NK-92 (cell line): ENCODE results near the gene PGRMC2.

Source experiments
- DNase-seq: peaks from one replicate; lab custom pipeline; 2025; ENCODE audit not compliant: unreplicated experiment; lab: John Stamatoyannopoulos, UW

Gene PGRMC2

GRCh38 chr4:128287141-128287870 lies at the start of gene PGRMC2:
Gene PGRMC2, minus strand, starts transcription at chr4:128287813. Its CDS starts 23 bp downstream, at chr4:128287790.
- no peak for DNase-seq

DNA sequence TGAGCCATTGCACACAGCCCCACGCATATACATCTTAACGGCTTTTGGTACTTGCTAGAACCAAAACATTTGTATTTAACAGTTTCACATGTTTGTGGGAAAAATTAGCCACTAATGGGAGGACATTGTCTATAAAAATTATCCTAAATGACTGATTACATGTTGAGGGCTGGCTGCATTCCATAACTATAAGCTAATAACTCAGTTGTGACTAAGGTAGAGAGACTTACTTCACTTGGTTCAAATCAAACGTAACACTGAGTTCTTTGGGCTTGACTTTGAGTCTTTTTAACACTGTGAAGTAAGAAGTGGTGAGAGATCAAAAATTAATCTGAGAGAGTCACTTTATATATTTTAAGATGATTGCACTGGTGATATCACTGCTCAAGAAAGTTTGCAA lies 47.9 kb upstream of the PGRMC2 start:
- no peak for DNase-seq

- DNase-seq: no peak
Observed at GRCh38 chr4:128334256-128334655, 46.6 kb upstream of the PGRMC2 start.

GRCh38 chr4:128333309-128334018 lies 45.9 kb upstream of the PGRMC2 start:
- no peak for DNase-seq

DNA sequence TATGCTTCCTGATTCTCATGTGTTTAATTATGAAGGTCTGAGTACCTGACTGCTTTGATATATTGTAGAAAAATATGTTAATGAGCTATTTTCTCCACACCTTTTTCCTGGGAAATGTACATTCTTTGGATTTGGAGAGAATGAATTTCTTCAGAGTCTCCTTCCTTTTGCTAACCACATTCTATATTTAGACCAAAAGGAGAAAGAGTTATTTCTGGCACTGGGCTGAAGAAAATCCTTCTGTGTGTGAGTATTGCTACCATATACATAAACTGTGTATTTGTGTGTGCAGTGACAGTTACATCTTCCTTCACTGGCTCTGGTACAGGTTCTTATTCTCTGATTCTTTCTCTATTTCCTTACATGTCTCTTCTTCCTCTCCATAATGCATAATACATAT lies 44.5 kb upstream of the PGRMC2 start:
- no peak for DNase-seq

DNA sequence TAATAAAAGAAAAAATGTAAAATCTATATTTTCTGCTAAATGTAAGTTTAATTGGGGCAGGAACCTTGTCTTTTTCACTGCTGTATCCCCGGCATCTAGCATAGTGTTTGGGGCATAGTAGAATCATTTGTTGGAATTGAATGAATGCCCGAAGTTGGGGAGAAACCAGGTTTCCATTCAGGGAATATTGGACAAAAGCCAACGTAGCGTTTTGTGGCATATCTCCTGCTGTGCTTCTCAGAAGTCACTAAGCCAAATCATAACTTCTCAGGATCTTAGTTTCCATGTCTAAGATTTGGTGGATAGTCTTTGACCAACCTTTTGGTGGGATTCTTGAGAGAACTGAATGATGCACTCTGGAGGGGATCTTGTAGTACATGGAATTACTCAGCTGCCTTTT lies 42.0 kb upstream of the PGRMC2 start:
- DNase-seq: no peak

DNA sequence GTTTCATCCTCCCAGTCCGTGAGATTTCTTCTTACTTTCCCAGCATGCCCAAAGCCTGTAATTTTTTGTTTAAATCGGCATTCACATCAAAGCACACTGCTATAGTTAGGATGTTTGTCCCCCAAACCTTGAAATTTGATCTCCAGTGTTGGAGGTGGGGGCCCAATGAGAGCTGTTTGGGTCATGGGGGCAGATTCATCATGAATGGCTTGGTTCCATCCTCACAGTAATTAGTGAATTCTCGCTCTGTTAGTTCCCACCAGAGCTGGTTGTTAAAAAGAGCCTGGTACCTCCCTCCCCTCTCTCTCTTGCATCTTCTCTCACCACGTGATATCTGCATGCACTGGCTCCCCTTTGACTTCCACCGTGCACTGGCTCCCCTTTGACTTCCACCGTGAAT lies 40.5 kb upstream of the PGRMC2 start:
- no peak for DNase-seq

DNA sequence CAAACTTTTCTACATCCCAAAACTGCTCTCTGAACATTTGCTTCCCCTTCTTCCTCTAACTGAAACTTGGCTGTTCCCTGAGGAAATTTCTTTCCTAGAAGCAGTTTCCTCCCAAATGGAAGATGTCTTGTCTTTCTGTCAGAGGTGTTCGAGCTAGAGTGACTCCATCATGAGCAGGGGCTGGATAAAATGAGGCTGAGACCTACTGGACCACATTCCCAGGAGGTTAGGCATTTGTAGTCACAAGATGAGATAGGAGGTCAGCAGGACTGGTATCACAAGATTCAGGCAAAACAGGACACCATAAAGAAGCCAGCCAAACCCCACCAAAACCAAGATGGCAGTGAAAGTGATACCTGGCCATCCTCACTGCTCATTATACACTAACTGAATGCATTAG lies 35.8 kb upstream of the PGRMC2 start:
- DNase-seq: no peak

DNA sequence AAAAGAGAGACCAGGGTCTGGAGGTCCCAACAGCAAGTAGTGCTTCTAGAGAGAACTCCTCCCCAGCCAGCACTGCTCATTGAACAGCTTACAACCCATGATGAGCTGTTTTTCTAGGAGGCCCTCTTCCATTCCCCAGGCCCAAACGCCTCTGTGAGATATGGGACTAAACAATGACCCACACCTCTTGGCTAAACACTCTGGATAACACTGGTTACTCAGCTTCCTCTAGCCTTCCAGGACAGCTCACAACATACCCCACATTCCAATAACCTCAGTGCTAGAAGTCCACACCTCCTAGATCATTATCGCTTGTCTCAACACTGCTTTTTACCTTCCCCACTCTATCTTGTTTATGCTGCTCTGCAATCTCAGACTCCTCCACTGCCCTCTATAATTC lies 35.4 kb upstream of the PGRMC2 start:
- DNase-seq: no peak

- DNase-seq: no peak
Observed at GRCh38 chr4:128322311-128322710, 34.7 kb upstream of the PGRMC2 start.

DNA sequence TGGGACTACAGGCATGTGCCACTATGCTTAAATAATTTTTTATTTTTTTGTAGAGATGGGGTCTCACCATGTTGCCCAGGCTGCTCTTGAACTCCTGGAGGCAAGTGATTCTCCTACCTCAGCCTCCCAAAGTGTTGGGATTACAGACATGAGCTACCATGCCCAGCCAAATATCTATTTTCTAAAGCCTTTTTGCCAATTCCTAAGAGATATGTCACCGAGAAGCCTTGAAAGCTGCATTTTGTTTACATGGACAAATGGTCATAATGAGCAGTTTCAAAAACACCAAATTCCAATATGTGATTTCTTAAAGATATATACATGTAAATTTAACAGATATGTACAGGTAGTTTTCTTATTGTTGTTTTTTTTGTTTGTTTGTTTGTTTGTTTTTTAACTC lies 33.0 kb upstream of the PGRMC2 start:
- no peak for DNase-seq

DNA sequence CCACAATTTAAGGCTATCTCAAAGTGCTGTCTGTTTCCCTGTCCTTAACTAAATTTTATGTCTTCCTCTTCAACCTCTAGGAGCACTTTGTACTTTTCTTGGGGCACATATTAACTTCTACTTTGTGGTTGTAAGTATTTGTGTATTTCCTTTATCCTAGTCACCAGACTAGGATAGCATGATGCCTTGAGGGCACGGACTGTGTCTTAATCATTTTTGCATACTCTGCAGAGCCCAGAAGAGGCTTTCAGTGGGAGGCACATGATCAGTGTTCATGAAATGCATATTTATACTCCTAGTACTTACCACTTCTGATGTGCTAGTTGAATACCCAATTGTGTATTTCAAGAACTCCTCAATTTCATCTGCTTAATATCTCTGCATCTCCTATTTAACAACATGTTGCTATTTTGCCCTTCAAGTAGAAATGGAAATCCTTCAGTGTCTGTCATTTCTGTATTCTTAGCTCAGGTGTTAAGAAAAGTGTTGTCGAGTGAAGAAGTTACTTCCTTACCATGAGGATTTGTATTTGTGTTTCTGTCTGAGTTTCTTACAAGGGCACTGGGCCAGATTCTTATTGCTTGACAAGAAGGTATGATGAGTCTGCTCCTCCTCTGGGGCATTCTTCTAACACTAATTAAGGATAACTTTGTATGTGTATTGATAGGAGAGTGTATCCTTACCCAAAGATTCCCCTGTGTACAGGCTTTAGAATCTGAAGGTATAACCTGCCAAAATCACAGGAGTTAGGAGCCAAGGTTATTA lies 28.3 kb upstream of the PGRMC2 start:
- no peak for DNase-seq

DNA sequence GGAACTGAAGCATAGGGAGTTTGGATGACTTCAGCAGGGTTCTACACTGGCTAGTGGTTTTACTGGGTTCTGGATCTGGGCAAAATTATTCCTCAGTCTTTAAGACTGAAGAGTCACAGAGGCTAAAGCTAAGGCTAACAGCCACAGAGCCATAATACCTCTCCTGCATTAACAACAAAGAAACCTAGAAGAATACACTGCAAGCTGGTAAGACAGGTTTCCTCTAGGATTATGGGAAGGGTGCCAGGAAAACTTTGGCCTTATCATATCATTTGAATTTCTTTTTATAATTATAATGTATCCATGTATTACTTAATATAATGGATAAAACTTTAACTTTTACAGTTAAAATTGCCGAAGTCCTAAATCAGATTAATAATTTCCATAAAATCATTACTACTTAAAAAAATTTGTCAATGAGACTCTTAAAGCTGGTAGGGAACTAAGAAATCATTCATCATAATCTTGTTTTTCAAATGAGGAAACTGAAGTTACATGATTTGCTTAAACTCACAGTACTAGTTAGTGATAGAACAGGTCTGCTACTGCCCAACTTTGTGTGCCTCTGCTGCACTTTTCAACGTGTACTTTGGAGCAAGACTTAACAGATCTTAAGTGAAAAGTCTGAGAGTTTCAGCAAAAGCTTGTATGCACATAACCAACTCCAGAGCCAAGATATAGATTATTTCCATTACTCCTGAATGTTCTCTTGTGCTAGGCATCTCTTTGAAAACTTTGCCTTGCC lies 24.2 kb upstream of the PGRMC2 start:
- no peak for DNase-seq

DNA sequence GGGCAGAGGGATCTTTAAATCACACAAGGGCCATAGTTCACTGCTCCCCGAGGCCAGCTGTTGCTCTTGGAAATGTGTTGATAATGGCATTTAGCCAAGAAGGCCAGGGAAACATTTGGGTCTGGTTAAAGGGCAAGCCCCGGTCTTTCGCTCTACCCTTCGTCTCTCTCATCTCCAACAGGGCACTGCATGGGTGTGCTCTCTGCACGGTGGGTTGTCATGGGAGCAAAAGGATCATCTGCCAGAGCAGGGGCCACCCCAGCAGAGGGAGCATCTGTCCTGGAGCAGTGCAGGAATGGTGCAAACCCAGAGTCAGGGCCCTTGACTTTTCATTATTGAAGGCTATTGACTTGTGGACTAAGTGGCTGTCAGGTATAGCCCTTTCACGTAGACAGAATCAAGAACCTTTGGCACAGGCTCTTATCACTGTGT lies 22.7 kb upstream of the PGRMC2 start:
- DNase-seq: no peak

DNA sequence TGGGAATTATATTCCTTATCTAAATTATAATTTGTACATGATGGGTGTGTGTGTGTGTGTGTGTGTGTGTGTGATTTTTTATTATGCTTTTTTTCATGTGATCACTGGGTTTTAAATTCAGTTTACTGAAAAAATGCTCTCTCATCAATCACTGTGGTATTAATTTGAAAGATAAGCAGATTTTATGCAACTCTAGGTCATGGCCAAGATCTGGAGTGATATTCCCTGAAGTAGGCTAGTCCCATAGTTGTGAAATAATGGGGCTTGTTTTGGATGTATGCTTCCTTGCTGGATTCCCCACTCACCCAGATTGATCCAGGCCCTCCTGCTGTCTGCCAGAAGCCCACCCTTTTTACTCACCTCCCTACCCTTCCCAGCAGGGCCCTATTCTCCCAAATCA lies 22.0 kb upstream of the PGRMC2 start:
- DNase-seq: no peak

DNA sequence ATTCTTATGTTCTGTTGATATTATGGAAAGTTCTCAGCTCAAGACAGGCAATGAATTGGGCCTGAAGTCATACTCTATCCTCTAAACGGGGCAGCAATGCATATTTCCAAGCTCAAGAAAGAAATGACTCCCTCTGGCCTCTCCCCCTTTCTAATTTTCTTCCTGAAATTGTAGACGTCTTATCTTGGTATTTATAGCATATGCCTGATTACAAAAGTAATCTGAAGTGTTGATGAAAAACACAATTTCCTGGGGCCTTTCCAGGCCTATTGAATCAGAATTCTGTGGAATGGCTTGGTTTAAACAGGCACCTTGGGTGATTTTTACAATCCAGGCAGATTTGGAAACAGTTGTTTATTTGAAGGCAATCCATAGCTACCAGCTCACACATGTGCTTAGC lies 21.4 kb upstream of the PGRMC2 start:
- DNase-seq: no peak

DNA sequence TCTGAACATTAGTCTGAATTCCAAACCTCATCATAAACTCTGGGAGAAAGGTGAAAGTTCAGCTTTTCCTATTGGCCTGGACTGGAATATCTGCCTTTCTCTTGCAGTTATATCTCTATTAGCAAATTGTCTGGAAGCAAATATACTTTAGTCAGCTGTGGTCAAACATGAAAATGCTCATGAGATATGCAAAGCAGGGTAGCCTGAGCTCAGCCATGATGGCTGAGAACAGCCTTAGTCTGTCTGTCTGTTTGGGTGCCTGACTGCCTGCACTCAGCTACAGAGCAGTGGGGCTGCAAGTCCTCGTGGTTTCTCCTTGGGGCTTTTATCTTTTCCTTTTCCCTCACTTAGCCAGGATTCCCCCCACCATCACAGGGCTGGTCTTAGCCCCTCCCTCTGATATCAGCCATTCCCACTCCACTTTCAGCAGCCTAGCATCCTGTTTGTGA lies 19.5 kb upstream of the PGRMC2 start:
- DNase-seq: no peak

DNA sequence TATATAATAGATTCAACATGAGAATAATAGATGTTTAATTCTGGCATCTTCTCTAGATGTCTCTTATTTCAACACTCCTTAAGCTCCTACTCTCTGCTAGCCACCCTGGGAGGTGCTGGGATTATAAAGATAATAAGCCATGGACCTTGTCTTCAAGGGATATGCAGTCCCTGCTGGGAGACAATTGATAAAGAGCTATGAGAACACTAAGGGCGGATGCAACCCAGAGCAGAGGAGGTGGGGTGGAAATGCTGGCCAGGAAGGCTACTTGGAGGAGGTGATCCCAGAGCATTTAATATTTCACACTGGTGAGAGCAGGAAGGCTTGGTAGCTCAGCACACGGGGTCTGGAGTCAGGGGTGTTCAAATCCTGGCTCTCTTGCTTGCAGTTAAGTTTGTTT lies 18.3 kb upstream of the PGRMC2 start:
- no peak for DNase-seq

DNA sequence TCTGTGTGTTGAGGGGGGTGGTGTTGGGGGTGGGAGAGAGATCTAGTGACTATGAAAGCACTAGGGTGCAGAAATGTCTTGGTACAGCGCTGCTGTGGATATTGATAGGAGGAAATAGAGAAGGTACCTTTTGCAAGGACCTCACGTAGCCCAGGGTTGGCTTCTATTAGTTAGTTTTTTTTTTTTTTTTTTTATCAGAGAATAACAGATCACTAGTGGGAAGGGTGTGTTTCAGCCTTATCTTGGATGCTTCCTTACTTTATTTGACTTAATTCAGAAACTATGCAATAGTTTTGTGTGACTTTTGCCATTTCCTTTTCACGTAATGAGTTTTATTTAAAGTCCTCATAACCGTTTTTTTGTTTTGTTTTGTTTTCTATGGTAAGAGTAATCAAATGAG lies 16.4 kb upstream of the PGRMC2 start:
- no peak for DNase-seq

GRCh38 chr4:128303405-128303785 lies 15.8 kb upstream of the PGRMC2 start:
- DNase-seq: no peak

DNA sequence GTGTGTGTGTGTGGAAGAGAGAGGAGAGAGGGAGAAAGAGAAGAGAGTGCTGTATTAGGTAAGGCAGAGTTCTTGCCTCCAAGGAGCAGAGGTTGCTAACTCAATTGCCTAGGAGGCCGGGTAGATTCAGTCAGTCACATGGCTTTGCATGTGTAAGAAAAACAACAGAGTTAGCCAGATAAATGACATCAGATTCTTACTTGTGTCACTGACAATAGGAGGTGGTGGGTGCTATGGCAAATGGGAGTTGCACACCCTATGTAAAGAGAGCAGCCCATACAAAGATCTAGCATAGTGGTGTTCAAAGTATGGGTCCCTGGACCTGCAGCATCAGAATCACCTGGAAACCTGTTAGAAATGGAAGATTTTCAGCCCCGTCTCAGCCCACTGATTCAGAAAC lies 14.4 kb upstream of the PGRMC2 start:
- DNase-seq: no peak
